ENCODE data around the gene DNAI4.
"Not testable (repeated sequence)": the region's sequence is repeated elsewhere in the genome, so short reads cannot be mapped to it uniquely, and the experiment has no call there.

The DNAI4 gene

DNA sequence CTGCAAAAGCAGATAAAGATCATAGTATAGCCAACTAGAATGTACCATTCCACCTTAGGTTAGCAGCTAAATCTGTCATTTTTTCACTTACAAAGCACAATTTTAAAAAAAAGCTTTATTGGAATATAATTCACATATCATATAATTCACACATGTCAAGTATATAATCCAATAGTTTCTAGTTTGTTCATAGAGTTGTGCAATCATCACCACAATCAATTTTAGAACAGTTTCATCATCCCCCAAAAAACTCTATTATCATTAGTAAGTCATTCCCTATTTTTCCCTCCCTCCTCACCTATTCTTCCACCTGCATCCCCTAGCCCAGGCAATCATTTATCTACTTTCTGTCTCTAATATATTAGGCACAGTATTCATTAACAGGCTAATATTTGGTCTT lies 91.5 kb downstream of the DNAI4 start:
- H3K4me3 ChIP-seq (ENCODE audit: low read depth, low read length): no peak overlapping the region
- H3K27me3 ChIP-seq: no peaks in the 10 kb centered on the region
- no peaks in the 10 kb centered on the region for H3K4me1 ChIP-seq
- no peaks in the 10 kb centered on the region for H3K9me3 ChIP-seq
- no peak for DNase-seq
- H3K36me3 ChIP-seq: no peaks in the 10 kb centered on the region
- no peak for TF ChIP-seq CTCF (IDR thresholded peaks at IDR 0.05; ENCODE audit: low read depth, low read length)

GRCh38 chr1:66831529-66832239 lies 93.0 kb downstream of the DNAI4 start:
- no peak for TF ChIP-seq CTCF (IDR thresholded peaks at IDR 0.05; ENCODE audit: low read depth, low read length)
- Histone ChIP-seq H3K36me3 (no peaks in the 10 kb centered on the region), H3K4me1 (no peaks in the 10 kb centered on the region), H3K27me3 (no peaks in the 10 kb centered on the region), H3K9me3 (no peaks in the 10 kb centered on the region), H3K4me3 (ENCODE audit: low read depth, low read length) (no peak overlapping the region)
- no peak for DNase-seq

- DNase-seq: no peak
- TF ChIP-seq CTCF (IDR thresholded peaks at IDR 0.05; ENCODE audit: low read depth, low read length): no peak
Measured at GRCh38 chr1:66824771-66825170, 99.9 kb downstream of the DNAI4 start.

DNA sequence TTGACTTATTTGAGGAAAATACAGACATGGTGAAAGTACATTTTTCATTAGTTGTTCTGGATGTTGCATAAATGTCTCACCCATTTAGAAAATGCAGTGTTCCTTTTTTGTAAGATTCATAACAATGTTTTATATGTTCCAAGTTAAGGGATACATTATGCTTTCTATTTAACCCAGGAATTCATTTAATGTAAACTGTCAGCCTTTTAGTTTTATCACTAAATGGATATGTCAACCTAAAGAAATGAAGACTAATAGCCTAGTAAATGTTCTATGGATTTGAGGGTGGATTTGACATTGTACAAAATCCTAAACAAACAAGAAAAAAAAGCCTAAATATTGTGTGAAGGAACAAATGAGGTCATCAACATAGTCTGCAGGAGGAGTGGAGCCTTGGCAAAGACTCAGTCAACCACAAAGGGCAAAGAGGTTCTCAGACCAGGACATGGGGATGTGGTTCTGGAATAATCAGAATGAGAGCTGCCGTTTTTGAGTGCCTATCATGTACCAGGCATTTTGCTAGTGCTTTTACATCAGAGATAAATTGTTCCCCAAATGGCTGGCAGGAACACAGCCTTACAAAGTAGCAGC lies 114.8 kb downstream of the DNAI4 start:
- H3K4me3 ChIP-seq (ENCODE audit: low read depth, low read length): no peak overlapping the region
- H3K4me1 ChIP-seq: no peaks in the 10 kb centered on the region
- no peaks in the 10 kb centered on the region for H3K36me3 ChIP-seq
- no peak for DNase-seq
- H3K27me3 ChIP-seq: no peaks in the 10 kb centered on the region
- H3K9me3 ChIP-seq: no peaks in the 10 kb centered on the region
- no peak for TF ChIP-seq CTCF (IDR thresholded peaks at IDR 0.05; ENCODE audit: low read depth, low read length)

More at GRCh38 chr1:66824771-66825170, 99.9 kb downstream of the DNAI4 start:
- H3K4me1 ChIP-seq: no peaks in the 10 kb centered on the region
- no peak overlapping the region for H3K4me3 ChIP-seq (ENCODE audit: low read depth, low read length)
- H3K9me3 ChIP-seq: no peaks in the 10 kb centered on the region
- no peaks in the 10 kb centered on the region for H3K27me3 ChIP-seq
- no peaks in the 10 kb centered on the region for H3K36me3 ChIP-seq

DNA sequence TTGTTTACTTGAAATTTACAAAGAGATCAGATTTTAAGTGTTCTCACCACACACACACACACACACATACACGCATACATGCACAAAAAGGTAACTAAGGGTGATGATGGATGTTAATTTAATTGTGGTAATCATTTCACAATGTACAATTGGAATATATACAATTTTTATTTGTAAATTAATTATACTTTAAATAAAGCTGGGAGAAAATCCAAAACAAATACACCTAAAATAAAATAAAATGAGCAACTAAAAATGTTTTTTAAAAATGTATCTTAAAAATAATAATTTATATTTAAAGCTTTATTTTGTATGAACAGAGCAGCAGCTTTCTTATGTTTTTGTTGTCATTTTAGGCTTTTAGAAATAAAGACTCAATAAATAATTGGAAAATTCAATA lies 115.4 kb downstream of the DNAI4 start:
- Histone ChIP-seq H3K9me3 (no peaks in the 10 kb centered on the region), H3K4me3 (ENCODE audit: low read depth, low read length) (no peak overlapping the region), H3K4me1 (no peaks in the 10 kb centered on the region), H3K27me3 (no peaks in the 10 kb centered on the region), H3K36me3 (no peaks in the 10 kb centered on the region)
- no peak for TF ChIP-seq CTCF (IDR thresholded peaks at IDR 0.05; ENCODE audit: low read depth, low read length)
- DNase-seq: no peak

- DNase-seq; H3K4me1 ChIP-seq; H3K36me3 ChIP-seq; H3K27me3 ChIP-seq; H3K9me3 ChIP-seq; H3K4me3 ChIP-seq (ENCODE audit: low read depth, low read length): not testable (repeated sequence)
Measured at GRCh38 chr1:66795839-66796238, 128.8 kb downstream of the DNAI4 start.

Data from BE2C (cell line).